EL (cell line): ENCODE results near the gene KHDC3L.
"Not testable (repeated sequence)": the region's sequence is repeated elsewhere in the genome, so short reads cannot be mapped to it uniquely, and the experiment has no call there.

ENCODE experiments used
- DNase-seq: peaks from one replicate; pipeline ENCODE4 v3.0.0-alpha.2; 2016

KHDC3L gene

DNA sequence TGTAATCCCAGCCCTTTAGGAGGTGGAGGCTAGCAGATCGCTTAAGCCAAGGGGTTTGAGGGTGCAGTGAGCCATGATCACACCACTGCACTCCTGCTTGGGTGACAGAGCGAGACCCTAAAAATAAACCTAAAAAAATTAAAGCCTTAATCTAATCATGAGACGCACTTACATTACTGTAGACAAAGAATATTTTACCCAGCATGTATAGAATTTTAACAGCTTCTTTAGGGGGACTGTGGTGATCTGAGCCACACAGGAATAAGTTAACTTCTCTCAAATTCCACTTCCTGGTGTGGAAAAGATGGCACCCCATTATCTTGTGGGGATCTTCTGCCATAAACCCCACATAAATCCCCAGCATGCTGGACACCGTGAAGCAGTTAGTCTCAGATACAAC lies 9.5 kb downstream of the KHDC3L start:
- no peak for DNase-seq

DNA sequence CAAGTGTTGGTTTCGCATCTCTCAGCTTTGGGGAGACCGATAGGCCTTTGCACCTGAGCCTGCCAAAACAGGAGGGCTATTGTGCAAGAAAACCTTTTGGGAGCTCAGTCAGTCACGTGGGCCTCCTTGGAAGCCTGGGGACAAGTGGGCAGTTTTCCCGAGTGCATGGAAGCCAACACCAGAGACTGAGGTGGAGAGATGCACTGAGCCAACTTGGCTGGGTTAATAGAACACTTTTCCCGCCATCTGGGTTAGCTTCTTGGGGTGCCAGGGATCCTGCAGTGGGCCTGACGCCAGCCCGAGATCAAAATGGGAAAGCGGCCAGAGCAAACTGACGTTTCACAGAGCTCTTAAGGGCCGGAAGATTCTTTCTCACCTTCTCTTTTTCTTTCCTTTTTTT lies 10.1 kb downstream of the KHDC3L start:
- no peak for DNase-seq

DNA sequence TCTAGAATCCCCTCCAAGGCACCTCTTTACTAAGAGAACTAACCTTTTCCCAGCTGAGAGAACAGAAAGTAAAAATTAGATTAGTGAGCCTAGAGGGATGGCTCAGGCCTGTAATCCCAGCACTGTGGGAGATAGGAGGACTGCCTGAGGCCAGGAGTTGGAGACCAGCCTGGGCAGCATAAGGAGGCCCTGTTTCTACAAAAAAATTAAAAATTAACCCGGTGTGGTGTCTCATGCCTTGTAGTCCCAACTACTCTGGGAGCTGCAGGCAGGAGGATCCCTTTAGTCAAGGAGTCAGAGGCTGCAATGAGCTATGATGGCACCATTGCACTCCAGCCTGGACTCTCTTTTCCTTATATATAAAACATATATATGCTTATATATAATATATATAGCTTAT lies 12.8 kb downstream of the KHDC3L start:
- DNase-seq, result no peak

DNA sequence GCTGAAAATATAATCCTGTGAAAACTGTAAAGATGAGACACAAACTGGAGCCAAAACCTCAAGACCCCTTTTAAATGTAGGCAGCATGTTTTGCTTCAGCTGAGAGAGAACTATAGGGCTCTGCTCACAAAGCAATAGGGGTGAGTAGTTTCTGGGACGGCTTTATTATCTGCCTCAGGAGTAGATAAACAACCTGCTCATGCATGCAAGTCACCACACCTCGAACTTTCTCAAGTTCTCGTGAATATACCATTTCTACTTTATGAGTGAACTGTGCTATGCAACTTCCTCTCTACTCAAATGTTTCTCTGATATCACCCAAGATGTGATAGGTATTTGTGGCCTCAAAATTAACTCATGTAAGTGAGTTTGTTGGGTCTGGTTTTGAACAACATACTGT lies 14.8 kb downstream of the KHDC3L start:
- no peak for DNase-seq

DNA sequence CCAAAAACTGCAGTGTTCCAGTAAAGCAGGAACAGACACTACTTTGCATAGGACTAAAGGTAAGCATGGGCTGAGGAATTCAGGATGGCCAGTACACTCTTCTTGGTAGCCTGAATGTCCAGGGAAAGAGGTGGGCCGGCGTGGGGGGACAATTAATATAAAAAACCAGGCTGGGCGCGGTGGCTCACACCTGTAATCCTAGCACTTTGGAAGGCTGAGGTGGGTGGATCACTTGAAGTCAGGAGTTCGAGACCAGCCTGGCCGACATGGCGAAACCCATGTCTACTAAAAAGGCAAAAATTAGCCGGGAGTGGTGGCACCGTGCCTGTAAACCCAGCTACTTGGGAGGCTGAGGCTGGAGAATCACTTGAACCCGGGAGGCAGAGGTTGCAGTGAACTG lies 19.1 kb downstream of the KHDC3L start:
- DNase-seq, result not testable (repeated sequence)

DNA sequence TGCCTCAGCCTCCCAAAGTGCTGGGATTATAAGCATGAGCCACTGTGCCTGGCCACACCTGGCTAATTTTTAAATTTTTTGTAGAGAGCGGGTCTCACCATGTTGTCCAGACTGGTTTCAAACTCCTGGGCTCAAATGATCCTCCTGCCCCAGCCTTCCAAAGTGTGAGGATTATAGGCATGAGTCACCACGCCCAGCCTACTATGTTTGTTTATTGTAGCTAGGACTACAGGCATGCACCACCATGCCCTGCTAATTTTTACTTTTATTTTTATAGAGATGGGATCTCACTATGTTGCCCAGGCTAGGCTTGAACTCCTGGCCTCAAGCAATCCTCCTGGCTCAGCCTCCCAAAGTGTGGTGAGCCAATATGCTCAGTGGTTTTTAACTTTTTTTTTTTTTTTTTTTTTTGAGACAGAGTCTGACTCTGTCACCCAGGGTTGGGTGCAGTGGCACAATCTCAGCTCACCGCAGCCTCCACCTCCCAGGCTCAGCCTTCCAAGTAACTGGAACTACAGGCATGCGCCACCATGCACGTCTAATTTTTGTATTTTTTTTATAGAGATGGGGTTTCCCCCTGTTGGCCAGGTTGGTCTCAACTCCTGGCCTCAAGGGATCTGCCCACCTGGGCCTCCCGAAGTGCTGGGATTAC lies 20.1 kb downstream of the KHDC3L start:
- peak; percentile 45 for DNase-seq

DNA sequence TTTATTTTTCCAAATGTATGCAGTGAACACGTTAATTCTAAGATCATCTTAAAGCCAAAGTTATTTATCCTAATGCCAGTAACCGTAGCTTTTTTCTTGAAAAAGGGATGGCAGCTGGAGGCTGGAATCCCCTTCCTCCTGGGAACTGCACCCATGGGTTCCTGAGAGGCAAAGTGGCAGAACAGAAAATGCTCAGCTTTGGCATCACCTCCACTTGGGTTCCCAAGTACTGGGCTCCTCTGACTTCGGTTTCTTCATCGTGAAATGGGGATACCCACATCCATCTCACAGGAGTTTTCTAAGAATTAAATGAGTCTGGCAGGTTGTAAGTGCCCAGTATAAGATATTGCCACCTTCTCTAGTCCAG lies 26.0 kb downstream of the KHDC3L start:
- DNase-seq, result no peak

DNA sequence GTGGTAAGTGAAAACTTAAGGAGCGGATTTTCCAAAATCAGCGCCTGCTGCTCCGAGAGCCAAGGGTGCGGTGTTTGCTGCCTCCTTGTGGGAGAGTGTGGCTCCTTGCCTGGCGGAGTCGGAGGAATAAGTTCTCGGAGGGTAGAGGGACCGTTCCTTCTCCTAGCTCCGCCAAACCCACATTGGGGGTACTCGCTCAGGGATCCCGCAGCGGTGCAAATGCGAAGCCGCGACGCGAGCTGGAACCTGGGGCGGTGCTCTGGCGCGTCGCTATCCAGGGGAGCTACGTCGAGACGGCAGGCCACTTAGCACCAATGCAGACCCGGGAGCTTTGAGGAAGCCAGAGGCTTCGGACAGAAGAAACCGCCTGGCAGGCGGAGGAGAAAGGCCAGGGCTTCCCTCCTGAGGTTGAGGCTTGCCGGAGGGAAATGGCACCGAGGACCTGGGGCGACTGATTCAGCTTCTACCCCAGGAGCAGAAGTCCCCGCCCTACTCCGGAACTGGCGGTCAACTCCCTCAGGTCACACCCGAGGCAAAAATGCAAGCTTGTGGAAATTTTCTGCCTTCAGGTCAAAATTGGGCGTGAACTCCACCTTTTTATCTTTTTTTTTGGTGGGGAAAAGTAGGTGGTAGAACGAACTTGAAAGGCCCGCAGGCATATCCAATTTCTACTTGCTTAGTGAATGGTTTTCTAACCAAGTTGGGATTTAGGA lies 26.5 kb downstream of the KHDC3L start:
- DNase-seq, result peak; percentile 79

DNA sequence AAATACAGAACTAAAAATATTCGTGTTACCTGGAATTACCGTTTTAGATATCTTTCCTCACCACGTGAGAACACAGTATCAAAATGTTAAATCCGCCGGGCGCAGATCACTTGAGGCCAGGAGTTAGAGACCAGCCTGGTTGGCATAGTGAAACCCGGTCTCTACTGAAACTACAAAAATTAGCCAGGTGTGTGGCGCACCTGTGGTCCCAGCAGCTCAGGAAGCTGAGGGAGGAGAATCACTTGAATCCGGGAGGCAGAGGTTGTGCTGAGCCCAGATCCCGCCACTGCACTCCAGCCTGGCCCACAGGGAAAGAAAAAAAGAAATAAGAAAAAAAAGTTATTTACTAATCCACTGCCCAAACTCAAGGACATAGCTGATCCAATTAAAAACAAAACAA lies 27.4 kb downstream of the KHDC3L start:
- DNase-seq, result no peak

DNA sequence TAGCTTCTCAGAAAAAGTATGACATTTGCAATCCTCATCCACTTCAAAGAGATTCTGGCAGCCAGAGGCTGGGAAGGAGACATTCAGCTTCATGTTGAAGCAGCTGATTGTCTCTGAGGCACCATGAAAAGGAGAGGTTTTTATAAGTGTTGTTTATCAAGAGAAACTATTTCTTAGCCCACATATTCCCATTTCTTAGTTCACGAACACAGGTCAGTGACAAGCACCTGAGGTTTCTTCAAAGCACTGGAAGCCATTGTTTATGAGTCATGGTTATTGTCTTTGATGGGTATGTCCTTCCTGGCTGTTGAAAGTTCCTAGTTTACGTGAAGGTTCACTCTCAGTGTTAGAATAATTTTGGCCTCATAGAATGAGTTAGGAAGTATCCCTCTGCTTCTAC lies 29.2 kb downstream of the KHDC3L start:
- no peak for DNase-seq

DNA sequence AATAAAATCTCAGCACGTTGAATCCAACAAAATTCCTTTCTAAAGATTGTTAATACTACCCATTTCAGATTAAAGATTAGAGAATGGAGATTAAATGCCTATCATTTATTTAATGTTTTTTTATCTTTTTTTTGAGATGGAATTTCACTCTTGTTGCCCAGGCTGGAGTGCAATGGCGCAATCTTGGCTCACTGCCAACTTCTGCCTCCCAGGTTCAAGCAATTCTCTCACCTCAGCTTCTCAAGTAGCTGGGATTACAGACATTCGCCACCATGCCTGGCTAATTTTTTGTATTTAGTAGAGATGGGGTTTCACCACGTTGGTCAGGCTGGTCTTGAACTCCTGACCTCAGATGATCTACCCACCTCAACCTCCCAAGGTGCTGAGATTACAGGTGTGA lies 29.7 kb downstream of the KHDC3L start:
- not testable (repeated sequence) for DNase-seq

DNA sequence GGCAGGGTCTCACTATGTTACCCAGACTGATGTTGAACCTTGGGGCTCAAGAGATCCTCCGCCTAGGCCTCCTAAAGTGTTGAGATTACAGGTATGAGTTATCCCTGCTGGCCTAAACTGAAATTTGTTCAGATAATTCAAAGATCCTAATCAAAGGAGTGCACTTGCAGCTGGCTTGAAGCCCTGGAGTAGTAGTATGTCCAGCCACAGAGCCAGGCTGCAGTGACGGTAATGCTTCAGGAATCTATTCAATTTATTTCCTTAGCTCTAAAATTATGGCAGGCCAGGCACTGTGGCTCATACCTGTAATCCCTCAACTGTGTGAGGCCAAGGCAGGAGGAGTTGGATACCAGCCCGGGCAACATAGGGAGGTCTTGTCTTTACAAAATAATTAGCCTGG lies 30.8 kb downstream of the KHDC3L start:
- peak; percentile 12 for DNase-seq

DNA sequence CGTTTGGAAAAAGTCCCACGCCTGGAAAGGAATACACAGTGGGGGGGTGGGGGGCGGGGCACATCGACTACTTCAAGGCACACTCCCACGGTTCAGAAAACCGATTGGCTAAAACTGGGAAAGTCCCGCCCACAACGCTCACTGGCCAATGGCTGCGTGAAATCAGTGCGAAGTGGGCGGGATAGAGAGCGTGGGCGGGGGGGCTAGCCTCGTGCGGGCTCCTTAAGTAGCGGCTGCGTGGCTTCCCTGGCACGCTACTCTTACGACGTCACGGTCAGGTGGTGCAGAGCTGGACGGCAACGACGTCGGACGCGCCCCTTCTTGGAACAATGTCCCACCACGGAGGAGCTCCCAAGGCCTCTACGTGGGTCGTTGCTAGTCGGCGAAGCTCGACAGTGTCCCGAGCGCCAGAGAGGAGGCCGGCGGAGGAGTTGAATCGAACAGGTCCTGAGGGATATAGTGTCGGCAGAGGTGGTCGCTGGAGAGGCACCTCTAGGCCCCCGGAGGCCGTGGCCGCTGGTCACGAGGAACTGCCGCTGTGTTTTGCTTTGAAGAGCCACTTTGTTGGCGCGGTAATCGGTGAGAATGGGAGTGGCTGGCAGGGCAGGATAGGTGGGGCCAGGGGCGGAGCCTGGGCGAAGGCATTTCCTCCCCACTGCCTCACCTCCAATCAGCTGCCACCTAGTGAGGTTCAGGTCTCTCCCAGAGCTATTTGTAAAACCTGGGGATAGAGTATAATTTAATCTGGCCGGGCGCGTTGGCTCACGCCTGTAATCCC lies 32.3 kb downstream of the KHDC3L start, which contains the start of gene DDX43:
TSS of gene DDX43 (plus strand) at position 252 of the 778 bp plus-strand sequence. CDS start at position 330, 78 bp downstream.
- no peak for DNase-seq

DNA sequence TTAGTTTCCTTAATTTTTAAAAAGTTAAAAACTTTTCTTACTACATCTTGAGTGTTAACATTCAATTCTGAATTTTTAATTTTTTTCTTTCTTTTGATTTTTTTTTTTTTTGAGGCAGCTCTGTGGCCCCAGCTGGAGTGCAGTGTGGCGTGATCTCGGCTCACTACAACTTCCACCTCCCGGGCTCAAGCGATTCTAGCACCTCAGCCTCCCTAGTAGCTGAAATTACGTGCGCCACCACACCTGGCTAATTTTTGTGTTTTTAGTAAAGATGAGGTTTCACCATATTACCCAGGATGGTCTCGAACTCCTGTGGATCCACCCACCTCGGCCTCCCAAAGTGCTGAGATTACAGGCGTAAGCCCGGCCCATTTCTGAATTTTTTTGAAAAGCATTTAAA lies 33.4 kb downstream of the KHDC3L start:
- no peak for DNase-seq

DNA sequence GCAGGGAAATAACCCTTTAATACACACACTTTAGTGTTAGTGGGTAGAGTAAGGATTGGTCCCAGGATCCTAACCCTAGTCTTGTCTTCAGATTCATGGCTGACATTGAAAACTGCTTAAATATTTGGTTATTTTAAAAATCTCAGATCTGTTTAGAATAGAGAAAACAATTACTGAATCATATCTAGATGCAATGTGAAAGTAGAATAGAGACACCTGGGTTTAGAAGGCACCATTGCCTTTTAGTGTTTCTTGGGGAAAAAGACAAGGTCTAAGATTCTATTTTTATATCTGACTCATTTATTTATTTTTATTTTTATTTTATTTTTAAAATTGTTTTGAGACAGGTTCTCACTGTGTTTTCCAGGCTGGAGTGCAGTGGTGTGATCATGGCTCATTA lies 38.2 kb downstream of the KHDC3L start:
- no peak for DNase-seq

DNA sequence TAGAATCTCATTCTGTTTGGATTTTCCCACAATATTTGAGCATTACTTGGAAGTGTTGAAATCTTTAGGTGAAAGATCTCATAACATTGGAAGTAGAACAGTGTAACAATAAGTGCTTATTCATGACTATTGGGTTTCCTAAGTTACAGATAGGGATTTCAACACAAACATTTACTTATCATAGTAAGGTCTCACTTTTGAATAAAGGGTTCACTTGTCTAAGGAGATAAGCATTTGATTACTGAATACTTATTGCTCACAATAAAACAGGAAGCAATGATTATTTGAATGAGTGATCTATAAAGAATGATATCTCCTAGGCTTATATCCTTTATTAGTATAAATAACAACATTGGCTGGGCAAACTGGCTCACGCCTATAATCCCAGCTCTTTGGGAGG lies 46.9 kb downstream of the KHDC3L start:
- DNase-seq, result no peak

DNA sequence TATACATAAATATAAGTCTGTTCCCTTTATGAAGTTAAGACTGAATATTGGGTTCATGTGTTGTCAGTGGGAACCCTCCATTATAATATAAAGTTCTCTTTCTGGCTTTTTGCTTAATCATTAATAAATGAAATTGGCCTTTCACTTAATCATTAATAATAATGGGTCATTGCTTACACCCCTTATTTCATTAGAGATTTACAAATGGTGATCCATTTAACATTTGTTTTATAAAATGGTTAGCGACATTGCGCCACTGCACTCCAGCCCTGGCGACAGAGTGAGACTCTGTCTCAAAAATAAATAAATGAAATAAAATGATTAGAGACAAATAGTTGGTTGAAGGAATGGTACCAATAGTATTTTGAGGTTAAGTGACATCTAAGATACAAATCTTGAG lies 50.6 kb downstream of the KHDC3L start:
- no peak for DNase-seq
